Left ventricle myocardium superior (tissue), 1 donor: ENCODE data around the gene NFIB. TPM values are rescaled to one million over a fixed set of nuclear protein-coding genes. Genes with fewer than 3 reads are reported as not detected.

Experiments used
- ATAC-seq: fragments of 200-7000 bp; cut with Tn5 transposase; one replicate; pipeline ENCODE4 v1.9.1; 2020; ENCODE audit warnings: mild to moderate bottlenecking, moderate library complexity
- DNase-seq: peaks from one replicate; pipeline ENCODE4 v3.0.0-alpha.2; 2020
- intact Hi-C: fragments of 100-400 bp; cut with micrococcal nuclease; formaldehyde crosslinking; loops from one replicate; pipeline ENCODE4 v1.11.0; 2022
- total RNA-seq: library from RNA; stranded (reverse); fragmentation: NEBNext Ultra II Directional; extraction: Animal tissue kit (Norgen Biotek cat#: 25700); gene quantifications from one replicate; pipeline ENCODE4 v1.2.1, GENCODE V29; 2021
- donor health status: DM: no; HTN: yes; CAD: no; lungs with severe emphysema.

The NFIB gene
- total RNA-seq, 1 donor from 2014 or later: 110 TPM

DNA sequence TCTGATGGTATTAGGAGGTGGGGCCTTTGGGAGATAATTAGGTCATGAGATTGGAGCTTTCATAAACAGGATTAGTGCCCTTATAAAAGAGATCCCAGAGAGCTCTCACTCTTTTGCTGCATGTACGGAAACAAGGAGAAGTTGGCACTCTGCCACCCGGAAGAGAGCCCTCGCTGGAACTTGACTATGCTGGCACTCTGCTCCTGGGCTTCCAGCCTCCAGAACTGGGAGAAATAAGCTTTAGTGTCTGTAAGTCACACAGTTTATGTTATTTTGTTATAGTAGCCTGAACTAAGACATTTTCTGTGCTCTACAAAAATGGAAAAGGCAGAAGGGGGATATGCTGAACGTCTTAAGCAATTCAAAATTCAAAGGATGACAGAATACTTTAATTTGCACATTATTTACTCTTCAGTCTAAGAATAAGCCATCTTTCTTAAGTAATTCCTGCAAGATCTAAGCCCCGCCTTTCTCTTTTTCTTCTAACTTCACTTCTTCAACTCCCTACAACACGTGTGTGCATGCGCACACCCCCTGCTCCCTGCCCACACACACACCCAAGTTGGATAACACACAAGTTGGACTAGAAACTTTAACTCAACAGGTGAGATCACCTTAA lies 17.3 kb downstream of the NFIB start:
- peak; percentile 27 for ATAC-seq
- DNase-seq: peak; percentile 64
- intact Hi-C loops: no loop called here

DNA sequence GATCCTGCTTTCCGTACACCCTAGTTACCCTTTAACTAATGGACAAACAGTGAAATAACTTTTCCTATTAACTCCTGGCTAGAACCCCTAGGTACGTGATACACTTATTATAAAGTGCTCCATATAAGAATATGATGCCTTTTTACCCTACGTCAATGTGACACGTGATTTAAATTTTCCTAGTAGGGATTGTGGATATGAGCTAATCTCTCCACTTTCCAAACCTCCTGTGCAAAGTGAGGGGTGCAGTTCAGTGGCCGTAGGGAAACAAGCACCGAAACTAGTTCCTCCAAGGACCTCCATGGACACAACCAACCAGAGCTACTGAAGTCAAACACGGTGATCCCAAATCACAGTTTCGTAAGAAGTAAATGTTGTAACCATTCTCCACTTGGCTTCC lies 19.3 kb downstream of the NFIB start:
- intact Hi-C loops: no loop called here
- DNase-seq: no peak
- peak; percentile 21 for ATAC-seq

GRCh38 chr9:14293801-14294200 lies 20.1 kb downstream of the NFIB start:
- ATAC-seq (no peak), DNase-seq (no peak)
- intact Hi-C loops: no loop called here

DNA sequence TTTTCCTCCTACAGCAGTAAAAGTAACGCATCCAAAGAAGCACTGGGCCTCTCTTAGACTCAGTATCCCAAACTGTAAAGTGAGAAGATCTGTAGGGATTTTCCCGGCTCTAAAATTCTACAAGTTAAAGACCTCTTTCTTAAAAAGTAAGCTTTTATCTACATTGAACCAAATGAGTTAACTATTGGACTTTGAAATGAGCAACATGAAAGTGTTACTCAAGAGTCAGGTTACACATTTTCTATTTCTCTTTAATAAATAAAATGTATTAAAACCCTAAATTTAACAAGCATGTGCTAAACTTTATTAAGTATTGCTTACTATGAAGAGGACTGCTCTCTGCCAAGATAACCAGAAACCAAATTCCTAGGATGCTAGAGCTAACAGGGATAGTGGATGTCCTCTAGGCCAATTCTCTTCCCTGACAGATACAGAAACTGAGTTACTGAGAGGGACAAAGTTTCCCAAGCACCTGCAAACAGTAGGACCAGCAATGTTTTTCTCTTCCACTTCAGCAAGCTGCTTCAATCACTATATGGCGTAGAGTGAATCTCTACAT lies 21.7 kb downstream of the NFIB start:
- intact Hi-C loops: no loop called here
- DNase-seq (no peak), ATAC-seq (peak; percentile 40)

DNA sequence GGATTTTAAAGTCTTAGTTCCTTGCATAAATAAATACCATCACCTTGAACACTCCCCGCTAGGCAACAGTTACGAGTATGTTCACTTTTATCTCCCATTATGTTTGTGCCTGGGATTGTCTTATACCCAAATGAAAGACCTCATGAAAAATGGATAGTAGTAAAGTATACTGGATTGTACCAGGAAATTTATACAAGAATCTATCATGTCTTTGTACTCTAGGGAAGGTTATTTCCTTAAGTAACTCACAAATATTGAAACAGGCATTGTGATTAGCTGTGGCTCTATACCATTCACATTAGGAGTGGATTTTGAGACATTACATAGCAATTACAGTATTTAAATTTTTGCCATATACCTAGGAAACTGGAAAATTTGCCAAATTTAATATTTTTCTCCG lies 24.0 kb downstream of the NFIB start:
- no peak for ATAC-seq
- intact Hi-C loops: no loop called here
- no peak for DNase-seq

DNA sequence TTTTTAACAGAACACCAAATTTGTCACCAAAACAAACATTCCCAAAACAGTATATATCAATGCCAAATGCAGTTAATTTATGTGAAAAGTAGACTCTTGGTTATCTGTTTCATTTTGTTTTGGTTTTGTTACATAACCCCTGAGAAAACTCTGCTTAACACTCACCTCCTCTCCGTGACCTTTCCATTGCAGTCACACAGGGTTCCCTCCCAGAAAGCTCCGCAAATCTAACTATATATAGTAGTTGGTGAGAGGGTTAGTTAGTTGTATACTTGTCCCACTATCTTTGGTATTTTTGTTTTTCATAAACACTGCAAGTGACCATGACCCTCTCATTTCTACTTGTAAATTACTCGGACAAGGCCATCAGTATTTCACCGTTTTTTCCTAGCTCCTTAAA lies 25.5 kb downstream of the NFIB start:
- DNase-seq (no peak), ATAC-seq (peak; percentile 79)
- intact Hi-C loops: no loop called here

GRCh38 chr9:14286121-14286520 lies 27.8 kb downstream of the NFIB start:
- intact Hi-C loops: no loop called here
- DNase-seq: no peak
- peak; percentile 60 for ATAC-seq

GRCh38 chr9:14283276-14283675 lies 30.7 kb downstream of the NFIB start:
- ATAC-seq (peak; percentile 44), DNase-seq (no peak)
- intact Hi-C loops: no loop called here

DNA sequence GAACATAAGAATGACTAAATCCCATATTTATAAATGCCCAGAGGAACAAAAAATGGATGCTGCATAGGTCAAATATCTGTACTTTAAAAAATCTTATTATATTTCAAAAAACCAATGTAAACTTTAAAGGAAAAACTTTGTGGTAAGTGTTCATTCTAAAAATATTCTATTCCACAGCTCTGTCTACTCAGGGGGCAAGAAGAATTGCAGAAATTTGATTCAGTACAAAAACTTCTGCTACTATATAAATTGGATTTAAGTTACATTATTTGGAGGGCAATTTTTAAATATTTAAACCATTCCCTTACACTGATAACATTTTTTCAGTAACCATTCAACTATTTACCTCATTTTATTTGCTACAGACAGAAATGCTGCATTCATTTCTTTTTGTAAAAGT lies 32.1 kb downstream of the NFIB start:
- DNase-seq: no peak
- intact Hi-C loops: no loop called here
- ATAC-seq: no peak

GRCh38 chr9:14281136-14281795 lies 32.7 kb downstream of the NFIB start:
- intact Hi-C loops: no loop called here
- DNase-seq (no peak), ATAC-seq (no peak)

- intact Hi-C loops: no loop called here
- DNase-seq: no peak
- no peak for ATAC-seq
Measured at GRCh38 chr9:14279671-14280070, 34.3 kb downstream of the NFIB start.

GRCh38 chr9:14278291-14278721 lies 35.6 kb downstream of the NFIB start:
- ATAC-seq (peak; percentile 7), DNase-seq (no peak)
- intact Hi-C loops: no loop called here

- intact Hi-C loops: no loop called here
- ATAC-seq (peak; percentile 15), DNase-seq (no peak)
Measured at GRCh38 chr9:14277761-14278160, 36.2 kb downstream of the NFIB start.

DNA sequence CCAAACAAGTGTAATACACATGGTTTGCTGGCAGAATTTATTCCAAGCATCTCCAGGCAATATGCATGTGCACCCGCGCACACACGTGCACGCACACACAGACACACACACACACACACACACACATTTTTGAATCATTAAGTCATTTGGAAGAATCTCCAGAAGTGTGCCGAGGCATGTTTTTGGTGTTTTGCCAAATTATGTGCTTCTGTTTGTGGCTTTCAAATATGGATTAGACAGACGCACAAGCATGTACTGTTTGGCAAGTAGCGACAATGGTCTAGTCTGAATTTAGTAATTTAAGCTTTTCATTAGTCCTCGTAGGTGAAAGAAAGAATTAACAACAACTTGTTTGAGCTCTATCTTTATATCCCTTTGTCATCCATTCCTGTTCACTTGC lies 36.7 kb downstream of the NFIB start:
- DNase-seq (peak; percentile 53), ATAC-seq (peak; percentile 63)
- intact Hi-C loops: no loop called here

DNA sequence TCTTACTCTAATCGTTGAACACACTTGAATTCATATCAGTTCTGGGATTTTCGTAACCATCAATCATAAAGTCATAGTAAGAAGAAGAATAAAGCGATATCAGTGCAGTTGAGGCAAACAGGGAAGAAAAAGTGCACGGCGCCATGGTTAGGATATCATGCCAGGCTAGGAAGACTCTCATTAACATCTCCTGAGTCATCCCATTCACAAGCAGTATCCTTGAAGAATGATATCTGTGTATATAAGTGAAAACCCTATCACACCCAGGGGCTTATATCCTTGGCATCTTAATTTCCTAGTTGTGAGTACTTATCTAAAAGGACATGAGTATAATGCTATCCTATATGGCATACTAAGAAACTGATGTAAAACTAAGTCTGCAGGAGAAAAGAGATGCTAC lies 38.6 kb downstream of the NFIB start:
- no peak for DNase-seq
- intact Hi-C loops: no loop called here

DNA sequence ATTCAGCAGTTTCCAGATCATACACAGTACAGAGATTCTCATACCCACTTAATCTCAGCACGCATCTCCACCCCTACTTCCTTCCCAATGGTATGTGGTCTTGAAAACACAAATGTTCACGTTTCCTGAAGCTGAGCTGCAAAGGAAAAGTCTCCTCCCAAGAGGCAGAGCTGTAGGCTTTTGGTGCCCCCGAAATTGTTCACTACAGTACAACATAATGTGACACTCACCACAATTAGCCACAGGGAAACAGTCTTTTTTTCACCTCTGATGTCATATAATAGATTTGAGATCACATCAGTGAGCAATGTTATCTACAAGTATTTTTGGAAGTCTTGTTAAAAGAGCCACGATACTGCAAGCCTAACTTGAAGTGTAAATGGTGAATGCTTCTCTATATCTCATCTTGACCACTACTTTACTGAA lies 40.2 kb downstream of the NFIB start:
- intact Hi-C loops: no loop called here
- ATAC-seq (peak; percentile 4), DNase-seq (no peak)

More for the DNA sequence above, 38.6 kb downstream of the NFIB start:
- ATAC-seq: no peak

DNA sequence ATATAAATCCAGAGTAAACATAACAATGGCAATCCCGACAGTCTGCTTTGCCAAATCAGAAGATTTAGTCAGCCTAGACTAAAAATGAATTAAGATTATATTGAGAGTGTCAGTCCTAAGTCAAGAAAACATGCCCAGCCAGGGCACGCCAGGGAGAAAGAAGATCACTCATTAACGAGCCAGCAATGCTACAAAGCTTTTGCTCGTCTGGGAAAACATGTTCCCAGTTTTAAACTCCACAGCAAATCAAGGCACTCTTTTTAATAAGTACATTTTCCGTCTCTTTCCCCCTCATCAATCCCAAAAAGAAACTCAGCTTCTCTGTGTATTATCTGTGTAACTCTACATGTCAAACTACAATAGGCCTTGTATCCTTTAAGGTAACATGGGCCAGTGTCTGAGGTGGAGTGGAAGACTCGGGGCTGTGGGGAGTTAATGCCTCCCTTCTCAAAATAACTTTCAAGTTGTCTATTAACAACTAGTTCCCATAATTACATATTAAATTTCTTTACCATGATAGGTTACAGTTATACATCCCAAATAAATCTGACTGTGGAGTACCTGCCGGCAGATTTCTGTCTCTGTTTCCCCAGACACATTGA lies 40.9 kb downstream of the NFIB start:
- ATAC-seq (no peak), DNase-seq (peak; percentile 19)
- intact Hi-C loops: no loop called here

DNA sequence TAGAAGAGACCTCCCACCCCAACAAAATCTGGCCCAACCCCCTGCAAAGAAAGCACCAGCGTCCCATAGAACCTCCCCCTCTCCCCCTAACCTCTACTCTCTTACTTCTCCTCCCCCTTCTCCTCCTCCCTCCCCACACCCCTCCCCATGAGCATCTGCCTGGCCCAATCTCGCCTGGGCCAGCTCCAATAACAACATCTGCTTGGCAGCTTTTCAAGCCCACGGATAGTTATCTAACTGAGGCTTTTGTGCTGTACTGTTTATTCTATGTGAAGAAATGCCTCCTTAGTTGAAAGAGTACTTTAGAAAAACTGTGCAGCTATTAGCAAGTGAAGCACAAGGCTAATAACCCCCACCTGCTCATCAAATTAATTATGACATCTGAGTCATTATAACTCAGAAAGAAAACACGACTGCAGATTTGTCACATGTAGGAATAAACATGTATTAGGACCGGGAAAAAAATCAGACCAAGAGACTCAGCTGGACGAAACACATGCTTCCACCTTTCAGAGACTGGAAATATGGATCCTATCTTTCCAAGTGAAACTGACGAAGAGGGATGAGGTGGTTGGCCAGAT lies 42.8 kb downstream of the NFIB start:
- DNase-seq (peak; percentile 68), ATAC-seq (peak; percentile 76)
- intact Hi-C loops: no loop called here

DNA sequence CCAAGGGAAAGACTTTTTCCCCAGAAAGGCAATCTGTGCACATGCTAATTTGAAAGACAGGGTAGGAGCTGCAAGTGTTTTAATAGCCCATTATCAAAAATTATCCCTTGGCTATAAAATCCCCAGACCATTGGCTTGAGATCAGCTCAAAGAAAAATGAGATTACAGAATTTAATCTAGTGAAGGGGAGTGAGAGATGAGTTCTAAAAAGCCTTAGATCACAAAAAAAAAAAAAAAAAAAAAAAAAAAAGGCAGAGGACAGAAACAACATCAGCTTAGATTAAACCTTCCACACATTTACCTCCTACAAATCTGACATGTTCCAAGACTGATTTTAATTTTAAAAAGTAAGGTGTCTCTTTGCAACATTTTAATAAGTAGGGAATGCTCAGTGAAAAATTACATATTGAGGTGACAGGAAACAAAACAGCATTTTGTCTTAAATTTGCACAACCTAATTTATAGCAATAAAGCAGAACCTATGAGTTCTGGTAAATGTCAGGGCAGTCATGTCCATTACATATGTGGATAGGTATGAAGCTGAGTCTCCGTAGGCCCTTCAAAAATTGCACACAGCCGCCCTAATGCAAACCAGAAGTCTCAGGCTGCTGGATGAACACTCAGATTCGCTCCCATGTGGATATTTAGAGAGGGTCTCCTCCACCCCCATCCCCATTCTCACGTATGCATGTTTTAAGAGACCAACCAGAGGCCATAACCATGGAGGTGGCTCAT lies 43.4 kb downstream of the NFIB start:
- intact Hi-C loops: no loop called here
- DNase-seq (no peak), ATAC-seq (peak; percentile 38)
